Activated T-cell treated with anti-CD3 and anti-CD28 coated beads, Interleukin-2, amount 50 U/mL, for 24 hours (primary cell): ENCODE data around the gene OSBPL10.

ENCODE experiments used
- DNase-seq: peaks from one replicate; pipeline ENCODE4 v3.0.0-alpha.2; 2020
- H3K27ac Mint-ChIP-seq: 2 replicates; pipeline ENCODE4 v1.8.0; 2020; ENCODE audit warnings: mild to moderate bottlenecking, mixed read lengths
- H3K27me3 Mint-ChIP-seq: 2 replicates; pipeline ENCODE4 v1.8.0; 2020; ENCODE audit warnings: mixed read lengths
- H3K36me3 Mint-ChIP-seq: 2 replicates; pipeline ENCODE4 v1.8.0; 2020; ENCODE audit warnings: low read depth, mixed read lengths
- H3K4me1 Mint-ChIP-seq: 2 replicates; pipeline ENCODE4 v1.8.0; 2020; ENCODE audit warnings: low read depth, mixed read lengths
- H3K4me3 Mint-ChIP-seq: 2 replicates; pipeline ENCODE4 v1.8.0; 2020; ENCODE audit warnings: mild to moderate bottlenecking, moderate library complexity, mixed read lengths
- H3K9me3 Mint-ChIP-seq: 2 replicates; pipeline ENCODE4 v1.8.0; 2020; ENCODE audit warnings: mixed read lengths

OSBPL10 gene

GRCh38 chr3:31977736-31978135 lies 3.3 kb downstream of the OSBPL10 start:
- Mint-ChIP-seq H3K4me3 (no peak overlapping the region), H3K27me3 (peaks cover 84% of the 10 kb centered on the region)

GRCh38 chr3:31976302-31976701 lies 4.8 kb downstream of the OSBPL10 start:
- no peaks in the 10 kb centered on the region for H3K36me3 Mint-ChIP-seq
- no peak for DNase-seq
- peaks cover 75% of the 10 kb centered on the region for H3K27me3 Mint-ChIP-seq
- peaks cover 27% of the 10 kb centered on the region for H3K4me1 Mint-ChIP-seq
- H3K9me3 Mint-ChIP-seq: peaks cover 4% of the 10 kb centered on the region
- H3K4me3 Mint-ChIP-seq: no peak overlapping the region
- H3K27ac Mint-ChIP-seq: no peak overlapping the region

More at GRCh38 chr3:31977736-31978135, 3.3 kb downstream of the OSBPL10 start:
- DNase-seq: no peak
- no peaks in the 10 kb centered on the region for H3K36me3 Mint-ChIP-seq
- H3K9me3 Mint-ChIP-seq: peaks cover 4% of the 10 kb centered on the region
- peaks cover 30% of the 10 kb centered on the region for H3K4me1 Mint-ChIP-seq
- no peak overlapping the region for H3K27ac Mint-ChIP-seq

- peaks cover 22% of the 10 kb centered on the region for H3K4me1 Mint-ChIP-seq
- DNase-seq: no peak
- H3K27ac Mint-ChIP-seq: no peak overlapping the region
- no peak overlapping the region for H3K4me3 Mint-ChIP-seq
- peaks cover 4% of the 10 kb centered on the region for H3K9me3 Mint-ChIP-seq
- H3K27me3 Mint-ChIP-seq: peaks cover 78% of the 10 kb centered on the region
- no peaks in the 10 kb centered on the region for H3K36me3 Mint-ChIP-seq
Measured at GRCh38 chr3:31974964-31975363, 6.1 kb downstream of the OSBPL10 start.

DNA sequence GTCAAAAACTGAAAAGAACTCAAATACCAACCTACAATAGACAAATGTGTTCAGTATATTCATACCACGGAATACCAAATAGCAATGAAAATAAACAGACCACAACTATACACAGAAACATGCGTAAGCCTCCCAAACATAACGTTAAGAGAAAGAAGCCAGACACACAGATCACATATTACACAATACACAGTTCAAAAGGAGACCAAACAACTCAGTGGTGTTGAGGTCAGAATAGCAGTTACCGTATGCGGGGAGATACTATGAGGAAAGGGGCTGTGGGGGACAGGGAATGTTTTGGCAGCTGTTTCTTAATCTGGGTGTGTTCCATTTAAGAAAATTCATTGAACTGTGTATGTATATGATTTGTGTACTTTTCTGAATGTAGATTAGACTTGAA lies 6.6 kb downstream of the OSBPL10 start:
- Mint-ChIP-seq H3K9me3 (peaks cover 4% of the 10 kb centered on the region), H3K27me3 (peaks cover 77% of the 10 kb centered on the region), H3K27ac (no peak overlapping the region), H3K4me1 (peaks cover 19% of the 10 kb centered on the region), H3K36me3 (no peaks in the 10 kb centered on the region), H3K4me3 (no peak overlapping the region)
- DNase-seq: no peak

DNA sequence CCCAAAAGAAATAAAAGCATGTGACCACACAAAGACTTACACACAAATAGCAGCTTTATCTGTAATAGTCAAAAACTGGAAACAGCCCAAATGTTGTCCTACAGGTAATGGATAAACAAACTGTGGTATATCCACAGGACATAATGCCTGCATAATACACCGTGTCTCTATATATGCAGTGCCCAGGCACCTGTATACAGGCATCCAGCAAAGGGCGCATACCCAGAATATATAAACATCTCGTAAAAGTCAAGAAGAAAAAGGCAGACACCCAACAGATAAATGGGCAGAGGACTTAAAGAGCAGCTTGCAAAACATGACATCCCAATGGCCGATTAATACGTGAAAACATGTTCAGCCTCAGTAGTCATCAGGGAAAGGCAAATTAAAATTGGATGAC lies 7.2 kb downstream of the OSBPL10 start:
- Mint-ChIP-seq H3K4me1 (peaks cover 12% of the 10 kb centered on the region), H3K36me3 (no peaks in the 10 kb centered on the region), H3K27me3 (peaks cover 72% of the 10 kb centered on the region), H3K27ac (no peak overlapping the region), H3K4me3 (no peak overlapping the region), H3K9me3 (peaks cover 2% of the 10 kb centered on the region)
- DNase-seq: no peak

- Mint-ChIP-seq H3K27ac (no peak overlapping the region), H3K9me3 (no peaks in the 10 kb centered on the region), H3K4me1 (peaks cover 6% of the 10 kb centered on the region), H3K27me3 (peaks cover 65% of the 10 kb centered on the region), H3K36me3 (no peaks in the 10 kb centered on the region), H3K4me3 (no peak overlapping the region)
- no peak for DNase-seq
Measured at GRCh38 chr3:31973081-31973480, 8.0 kb downstream of the OSBPL10 start.

- no peaks in the 10 kb centered on the region for H3K9me3 Mint-ChIP-seq
- no peak overlapping the region for H3K27ac Mint-ChIP-seq
- peaks cover 2% of the 10 kb centered on the region for H3K4me1 Mint-ChIP-seq
- H3K27me3 Mint-ChIP-seq: peaks cover 53% of the 10 kb centered on the region
- no peaks in the 10 kb centered on the region for H3K36me3 Mint-ChIP-seq
- DNase-seq: no peak
- no peak overlapping the region for H3K4me3 Mint-ChIP-seq
Measured at GRCh38 chr3:31971607-31972006, 9.5 kb downstream of the OSBPL10 start.

DNA sequence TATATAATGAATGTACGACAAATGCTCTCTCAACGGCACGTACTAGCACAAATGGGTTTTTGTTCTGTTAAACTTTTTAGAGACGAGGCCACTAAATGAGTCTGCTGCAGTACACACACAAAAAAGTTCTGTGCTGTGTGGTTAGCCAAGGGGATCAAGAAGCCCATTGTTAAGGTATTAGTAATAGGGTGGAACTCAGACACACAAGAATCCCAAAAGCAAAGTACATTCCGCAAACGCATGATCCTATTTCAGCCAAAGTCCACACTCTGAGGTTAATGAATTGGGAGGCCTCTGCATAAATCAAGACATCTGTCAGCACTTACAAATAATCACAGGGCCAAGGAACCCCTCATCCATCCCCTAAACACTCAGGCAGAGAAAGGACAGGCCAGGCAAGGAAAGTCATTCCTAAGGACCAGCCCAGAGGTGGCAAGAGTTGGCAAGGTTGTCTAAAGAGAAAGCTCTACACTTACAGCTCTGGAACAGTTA lies 12.1 kb downstream of the OSBPL10 start:
- no peak for DNase-seq
- H3K4me3 Mint-ChIP-seq: no peak overlapping the region
- no peaks in the 10 kb centered on the region for H3K9me3 Mint-ChIP-seq
- peaks cover 28% of the 10 kb centered on the region for H3K27me3 Mint-ChIP-seq
- peaks cover 2% of the 10 kb centered on the region for H3K4me1 Mint-ChIP-seq
- H3K36me3 Mint-ChIP-seq: no peaks in the 10 kb centered on the region
- no peak overlapping the region for H3K27ac Mint-ChIP-seq

GRCh38 chr3:31968369-31968926 lies 12.6 kb downstream of the OSBPL10 start:
- Mint-ChIP-seq H3K27me3 (peaks cover 28% of the 10 kb centered on the region), H3K4me1 (peaks cover 2% of the 10 kb centered on the region), H3K27ac (no peak overlapping the region), H3K4me3 (no peak overlapping the region), H3K9me3 (no peaks in the 10 kb centered on the region), H3K36me3 (no peaks in the 10 kb centered on the region)
- DNase-seq: no peak

DNA sequence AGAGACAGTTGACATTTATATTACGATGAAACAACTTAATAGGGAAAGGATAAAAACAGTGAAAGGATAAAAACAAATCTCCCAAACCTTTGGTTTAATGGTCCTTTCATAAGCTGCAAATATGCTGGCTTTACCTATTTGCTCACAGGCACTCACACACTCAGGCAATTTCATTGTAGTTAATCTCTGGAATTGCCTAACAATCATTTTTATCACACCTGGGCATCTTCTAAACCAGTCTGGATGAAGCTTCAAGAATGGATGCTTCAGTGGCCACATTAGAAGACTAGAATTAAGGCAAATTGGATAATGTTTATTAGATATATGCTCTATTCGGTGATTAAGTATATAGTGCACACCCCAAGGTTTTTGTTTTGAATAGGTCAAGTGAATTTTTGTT lies 13.5 kb downstream of the OSBPL10 start:
- Mint-ChIP-seq H3K36me3 (no peaks in the 10 kb centered on the region), H3K4me1 (peaks cover 7% of the 10 kb centered on the region), H3K27ac (no peak overlapping the region), H3K9me3 (no peaks in the 10 kb centered on the region), H3K27me3 (peaks cover 22% of the 10 kb centered on the region), H3K4me3 (no peak overlapping the region)
- DNase-seq: no peak

DNA sequence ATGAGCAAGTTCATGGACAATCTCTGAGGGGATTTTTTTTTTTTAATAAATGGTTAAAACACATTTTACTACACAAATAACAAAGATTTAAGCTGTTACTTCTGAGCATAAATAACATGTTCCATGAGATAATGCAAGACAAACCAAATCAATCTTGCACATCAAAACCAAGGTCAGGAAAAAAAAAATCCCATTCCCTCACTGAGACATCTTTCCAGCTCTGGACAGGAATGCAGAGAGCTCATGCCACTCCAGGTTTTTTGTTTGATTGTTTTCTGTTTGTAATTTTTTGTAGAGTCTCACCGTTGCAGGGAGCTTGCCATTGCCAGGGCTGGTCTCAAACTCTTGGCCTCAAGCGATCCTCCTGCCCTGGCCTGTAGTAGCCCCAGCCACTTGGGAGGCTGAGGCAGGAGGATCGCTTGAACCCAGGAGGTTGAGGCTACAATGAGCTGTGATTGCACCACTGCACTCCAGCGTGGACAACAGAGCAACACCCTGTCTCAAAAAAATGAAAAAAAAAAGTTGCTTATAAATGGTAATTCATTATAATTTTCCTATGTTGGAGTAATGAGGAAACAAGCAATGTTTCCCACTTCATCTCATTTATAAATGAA lies 14.0 kb downstream of the OSBPL10 start:
- Mint-ChIP-seq H3K27me3 (peaks cover 18% of the 10 kb centered on the region), H3K4me3 (no peak overlapping the region), H3K4me1 (peaks cover 5% of the 10 kb centered on the region), H3K9me3 (no peaks in the 10 kb centered on the region), H3K27ac (no peak overlapping the region), H3K36me3 (no peaks in the 10 kb centered on the region)
- DNase-seq: no peak

- Mint-ChIP-seq H3K4me1 (peaks cover 5% of the 10 kb centered on the region), H3K27ac (no peak overlapping the region), H3K9me3 (no peaks in the 10 kb centered on the region), H3K27me3 (peaks cover 16% of the 10 kb centered on the region), H3K4me3 (no peak overlapping the region), H3K36me3 (no peaks in the 10 kb centered on the region)
- DNase-seq: no peak
Measured at GRCh38 chr3:31962801-31963205, 18.3 kb downstream of the OSBPL10 start.

DNA sequence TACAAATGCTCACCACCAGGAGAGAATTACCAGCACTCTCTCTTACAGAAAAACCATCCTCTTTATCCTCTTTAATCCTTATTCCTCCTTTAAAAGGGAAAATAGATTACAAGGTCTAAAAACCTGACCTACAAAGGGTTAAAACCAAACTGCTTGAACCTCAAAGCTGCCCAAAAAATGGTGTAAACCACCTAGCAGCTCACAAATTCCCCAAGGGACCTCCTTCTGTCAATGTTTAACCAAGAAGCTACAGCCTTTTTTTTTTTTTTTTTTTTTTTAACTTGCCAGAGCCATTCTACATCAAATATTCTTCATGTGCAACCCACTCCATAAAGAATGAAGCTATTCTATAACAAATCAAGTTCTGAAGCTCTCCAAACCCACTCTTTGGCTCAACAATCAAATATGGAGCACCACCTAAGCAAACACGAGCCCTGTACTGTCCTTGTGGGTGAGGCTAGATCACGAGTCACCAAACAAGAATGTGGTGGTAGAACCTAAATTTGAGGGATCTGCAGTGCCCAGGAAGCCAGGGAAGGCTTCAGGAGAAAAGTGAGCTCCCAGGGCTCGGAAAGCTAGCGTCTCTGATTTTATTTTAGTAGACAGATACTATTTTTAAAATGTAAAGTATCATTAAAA lies 20.1 kb downstream of the OSBPL10 start:
- Mint-ChIP-seq H3K27ac (no peak overlapping the region), H3K27me3 (peaks cover 16% of the 10 kb centered on the region), H3K36me3 (no peaks in the 10 kb centered on the region), H3K4me3 (no peak overlapping the region), H3K4me1 (peaks cover 5% of the 10 kb centered on the region), H3K9me3 (no peaks in the 10 kb centered on the region)
- DNase-seq: no peak

GRCh38 chr3:31959951-31960792 lies 20.9 kb downstream of the OSBPL10 start:
- no peaks in the 10 kb centered on the region for H3K36me3 Mint-ChIP-seq
- no peak for DNase-seq
- no peak overlapping the region for H3K4me3 Mint-ChIP-seq
- H3K4me1 Mint-ChIP-seq: peaks cover 5% of the 10 kb centered on the region
- no peak overlapping the region for H3K27ac Mint-ChIP-seq
- peaks cover 7% of the 10 kb centered on the region for H3K9me3 Mint-ChIP-seq
- H3K27me3 Mint-ChIP-seq: peaks cover 19% of the 10 kb centered on the region
